ENCODE data around the gene SHISAL1.

Gene SHISAL1

GRCh38 chr22:44199866-44200265 lies 112.9 kb downstream of the SHISAL1 start:
- Histone ChIP-seq H3K27me3 (ENCODE audit: low read depth, low read length) (peaks cover 50% of the 10 kb centered on the region), H3K9me3 (ENCODE audit: insufficient read depth, low read length) (no peaks in the 10 kb centered on the region), H3K4me2 (ENCODE audit: low read length) (no peak overlapping the region), H3K9ac (ENCODE audit: low read length) (no peak overlapping the region), H3K79me2 (ENCODE audit: low read length) (no peaks in the 10 kb centered on the region), H2AFZ (ENCODE audit: low read depth, low read length) (no peak overlapping the region), H3K27ac (ENCODE audit: low read length) (no peak overlapping the region), H4K20me1 (ENCODE audit: insufficient read depth, low read length) (peaks cover 6% of the 10 kb centered on the region), H3K4me3 (ENCODE audit: low read length) (no peak overlapping the region), H3K4me1 (ENCODE audit: low read length) (peaks cover 11% of the 10 kb centered on the region), H3K36me3 (replicated peaks; ENCODE audit: low read depth, low read length) (no peaks in the 10 kb centered on the region)
- no peak for TF ChIP-seq EZH2phosphoT487 (IDR thresholded peaks at IDR 0.05; ENCODE audit: low read depth)
- TF ChIP-seq CTCF (IDR thresholded peaks at IDR 0.05; ENCODE audit: low read depth, low read length): no peak

GRCh38 chr22:44199164-44199563 lies 113.6 kb downstream of the SHISAL1 start:
- Histone ChIP-seq H3K27ac (ENCODE audit: low read length) (no peak overlapping the region), H3K4me3 (ENCODE audit: low read length) (no peak overlapping the region), H3K79me2 (ENCODE audit: low read length) (no peaks in the 10 kb centered on the region), H3K36me3 (replicated peaks; ENCODE audit: low read depth, low read length) (no peaks in the 10 kb centered on the region), H3K4me2 (ENCODE audit: low read length) (no peak overlapping the region), H3K9me3 (ENCODE audit: insufficient read depth, low read length) (no peaks in the 10 kb centered on the region), H3K27me3 (ENCODE audit: low read depth, low read length) (peaks cover 51% of the 10 kb centered on the region), H3K9ac (ENCODE audit: low read length) (no peak overlapping the region), H4K20me1 (ENCODE audit: insufficient read depth, low read length) (peaks cover 6% of the 10 kb centered on the region), H2AFZ (ENCODE audit: low read depth, low read length) (no peak overlapping the region), H3K4me1 (ENCODE audit: low read length) (peaks cover 13% of the 10 kb centered on the region)
- no peak for TF ChIP-seq CTCF (IDR thresholded peaks at IDR 0.05; ENCODE audit: low read depth, low read length)
- no peak for TF ChIP-seq EZH2phosphoT487 (IDR thresholded peaks at IDR 0.05; ENCODE audit: low read depth)

- no peak overlapping the region for H3K4me2 ChIP-seq (ENCODE audit: low read length)
- no peak overlapping the region for H3K4me3 ChIP-seq (ENCODE audit: low read length)
- H3K9ac ChIP-seq (ENCODE audit: low read length): no peak overlapping the region
- H2AFZ ChIP-seq (ENCODE audit: low read depth, low read length): no peak overlapping the region
- peaks cover 56% of the 10 kb centered on the region for H3K27me3 ChIP-seq (ENCODE audit: low read depth, low read length)
- no peak overlapping the region for H3K27ac ChIP-seq (ENCODE audit: low read length)
- H3K4me1 ChIP-seq (ENCODE audit: low read length): peaks cover 13% of the 10 kb centered on the region
- H4K20me1 ChIP-seq (ENCODE audit: insufficient read depth, low read length): peaks cover 13% of the 10 kb centered on the region
- no peaks in the 10 kb centered on the region for H3K9me3 ChIP-seq (ENCODE audit: insufficient read depth, low read length)
- H3K79me2 ChIP-seq (ENCODE audit: low read length): no peaks in the 10 kb centered on the region
- TF ChIP-seq EZH2phosphoT487 (IDR thresholded peaks at IDR 0.05; ENCODE audit: low read depth) (no peak), CTCF (IDR thresholded peaks at IDR 0.05; ENCODE audit: low read depth, low read length) (no peak)
- H3K36me3 ChIP-seq (replicated peaks; ENCODE audit: low read depth, low read length): no peaks in the 10 kb centered on the region
Observed at GRCh38 chr22:44197271-44197670, 115.5 kb downstream of the SHISAL1 start.

- TF ChIP-seq CTCF (IDR thresholded peaks at IDR 0.05; ENCODE audit: low read depth, low read length) (no peak), EZH2phosphoT487 (IDR thresholded peaks at IDR 0.05; ENCODE audit: low read depth) (no peak)
- Histone ChIP-seq H3K36me3 (replicated peaks; ENCODE audit: low read depth, low read length) (no peaks in the 10 kb centered on the region), H3K9me3 (ENCODE audit: insufficient read depth, low read length) (no peaks in the 10 kb centered on the region), H3K27me3 (ENCODE audit: low read depth, low read length) (peaks cover 59% of the 10 kb centered on the region), H3K79me2 (ENCODE audit: low read length) (no peaks in the 10 kb centered on the region), H3K4me1 (ENCODE audit: low read length) (peaks cover 13% of the 10 kb centered on the region), H3K27ac (ENCODE audit: low read length) (no peak overlapping the region), H2AFZ (ENCODE audit: low read depth, low read length) (no peak overlapping the region), H4K20me1 (ENCODE audit: insufficient read depth, low read length) (peaks cover 18% of the 10 kb centered on the region), H3K9ac (ENCODE audit: low read length) (no peak overlapping the region), H3K4me3 (ENCODE audit: low read length) (no peak overlapping the region), H3K4me2 (ENCODE audit: low read length) (no peak overlapping the region)
Observed at GRCh38 chr22:44196731-44197131, 116.0 kb downstream of the SHISAL1 start.

Measured in OCI-LY3 (cell line).